Measurements from ENCODE around the gene GAPVD1. TPM values are rescaled to one million over a fixed set of nuclear protein-coding genes. Genes with fewer than 3 reads are reported as not detected.

GAPVD1 gene
- total RNA-seq, 4 donors from 2014 or later, result 50.9 to 79.0 (median 53.4) TPM

DNA sequence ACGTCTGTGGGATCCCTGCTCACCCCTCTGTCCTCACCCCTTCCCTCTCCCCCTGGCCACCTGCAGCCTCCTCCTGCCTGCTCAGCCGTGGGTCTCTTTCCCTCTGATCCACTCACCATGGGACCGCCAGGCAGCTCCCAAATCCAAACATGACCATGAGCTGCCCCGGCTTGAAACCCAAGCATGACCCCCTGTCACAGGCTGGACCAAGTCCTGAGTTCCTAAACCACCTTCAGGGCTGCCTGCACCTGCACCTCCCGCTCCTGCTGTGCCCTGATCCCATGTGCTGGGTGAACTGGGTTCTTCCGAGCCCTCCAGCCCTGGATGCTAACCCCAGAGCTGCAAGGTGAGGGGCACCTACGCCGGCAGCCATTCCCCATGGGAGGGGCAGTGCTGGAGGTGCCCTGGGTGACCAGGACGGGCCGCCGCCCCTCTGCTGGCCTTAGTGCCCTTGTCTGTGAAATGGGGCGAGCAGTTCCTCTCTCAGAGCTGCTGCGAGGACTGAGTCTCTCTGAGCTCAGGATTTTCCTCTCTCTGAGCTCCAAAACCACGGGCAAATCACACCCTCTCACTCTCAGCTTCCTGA, 149.6 kb downstream of the GAPVD1 start:
- DNase-seq (ENCODE audit: low spot score in 2 of 2), result no peak
- TF ChIP-seq, protein P1, sequence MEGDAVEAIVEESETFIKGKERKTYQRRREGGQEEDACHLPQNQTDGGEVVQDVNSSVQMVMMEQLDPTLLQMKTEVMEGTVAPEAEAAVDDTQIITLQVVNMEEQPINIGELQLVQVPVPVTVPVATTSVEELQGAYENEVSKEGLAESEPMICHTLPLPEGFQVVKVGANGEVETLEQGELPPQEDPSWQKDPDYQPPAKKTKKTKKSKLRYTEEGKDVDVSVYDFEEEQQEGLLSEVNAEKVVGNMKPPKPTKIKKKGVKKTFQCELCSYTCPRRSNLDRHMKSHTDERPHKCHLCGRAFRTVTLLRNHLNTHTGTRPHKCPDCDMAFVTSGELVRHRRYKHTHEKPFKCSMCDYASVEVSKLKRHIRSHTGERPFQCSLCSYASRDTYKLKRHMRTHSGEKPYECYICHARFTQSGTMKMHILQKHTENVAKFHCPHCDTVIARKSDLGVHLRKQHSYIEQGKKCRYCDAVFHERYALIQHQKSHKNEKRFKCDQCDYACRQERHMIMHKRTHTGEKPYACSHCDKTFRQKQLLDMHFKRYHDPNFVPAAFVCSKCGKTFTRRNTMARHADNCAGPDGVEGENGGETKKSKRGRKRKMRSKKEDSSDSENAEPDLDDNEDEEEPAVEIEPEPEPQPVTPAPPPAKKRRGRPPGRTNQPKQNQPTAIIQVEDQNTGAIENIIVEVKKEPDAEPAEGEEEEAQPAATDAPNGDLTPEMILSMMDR (IDR thresholded peaks at IDR 0.05), result no peak
- TF ChIP-seq POLR2A (IDR thresholded peaks at IDR 0.05), result no peak
- whole genome bisulfite sequencing, 2 donors, result 69 to 77% methylated on average over 13 to 14 of the region's 14 CpGs
- no peak overlapping the region for H3K4me3 ChIP-seq (ENCODE audit: low read depth, poor library complexity, severe bottlenecking)
- intact Hi-C loops (cut with DNase I; ENCODE audit: low total_unique reads), result no loop called here

DNA sequence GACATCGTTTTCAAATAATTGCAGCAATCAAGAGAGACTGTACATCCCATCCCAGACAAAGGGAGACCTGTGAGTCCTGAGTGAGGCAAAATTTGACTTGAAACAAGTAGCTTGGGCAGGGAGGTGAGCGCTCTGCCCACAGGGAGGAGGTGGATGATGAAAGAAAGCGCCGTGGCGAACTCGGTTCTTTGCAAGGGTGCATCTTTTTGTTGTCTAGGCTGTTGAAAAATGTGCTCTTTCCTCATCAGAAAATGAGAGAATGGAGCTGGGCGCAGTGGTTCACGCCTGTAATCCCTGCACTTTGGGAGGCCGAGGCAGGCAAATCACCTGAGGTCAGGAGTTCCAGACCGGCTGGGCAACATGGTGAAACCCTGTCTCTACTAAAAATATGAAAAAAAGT, 150.5 kb downstream of the GAPVD1 start:
- intact Hi-C loops (cut with DNase I; ENCODE audit: low total_unique reads), result no loop called here
- no peak for DNase-seq (ENCODE audit: low spot score in 2 of 2)
- TF ChIP-seq, protein P1 (IDR thresholded peaks at IDR 0.05), result no peak
- no peak for TF ChIP-seq POLR2A (IDR thresholded peaks at IDR 0.05)

DNA sequence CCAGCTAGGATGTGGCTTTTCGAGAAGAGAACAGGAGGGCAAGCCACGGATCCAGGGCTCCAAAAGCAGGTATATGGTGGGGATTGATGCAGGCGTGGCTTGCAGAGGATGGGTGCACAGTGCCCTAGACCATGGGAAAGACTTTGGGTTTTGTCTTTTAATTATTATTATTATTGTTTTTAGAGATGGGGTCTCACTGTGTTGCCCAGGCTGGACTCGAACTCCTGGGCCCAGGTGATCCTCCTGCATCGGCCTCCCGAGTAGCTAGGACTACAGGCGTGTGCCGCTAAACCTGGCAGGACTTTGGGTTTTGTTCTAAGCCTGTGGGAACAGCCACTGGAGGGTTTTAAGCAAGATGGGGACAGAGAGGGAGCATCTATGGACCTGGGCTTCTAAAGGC, 152.0 kb downstream of the GAPVD1 start:
- WGBS, 2 donors, result 95 to 96% methylated on average over 8 of the region's 8 CpGs
- DNase-seq (ENCODE audit: low spot score in 2 of 2), result no peak
- intact Hi-C loops (cut with DNase I; ENCODE audit: low total_unique reads), result no loop called here
- TF ChIP-seq POLR2A (IDR thresholded peaks at IDR 0.05), result no peak
- TF ChIP-seq, protein P1 (IDR thresholded peaks at IDR 0.05), result no peak
- H3K4me3 ChIP-seq (ENCODE audit: low read depth, poor library complexity, severe bottlenecking), result no peak overlapping the region

More for the DNA sequence above, 150.5 kb downstream of the GAPVD1 start:
- H3K4me3 ChIP-seq (ENCODE audit: low read depth, poor library complexity, severe bottlenecking), result no peak overlapping the region
- 74 to 77% methylated on average over 10 of the region's 10 CpGs for WGBS, 2 donors

DNA sequence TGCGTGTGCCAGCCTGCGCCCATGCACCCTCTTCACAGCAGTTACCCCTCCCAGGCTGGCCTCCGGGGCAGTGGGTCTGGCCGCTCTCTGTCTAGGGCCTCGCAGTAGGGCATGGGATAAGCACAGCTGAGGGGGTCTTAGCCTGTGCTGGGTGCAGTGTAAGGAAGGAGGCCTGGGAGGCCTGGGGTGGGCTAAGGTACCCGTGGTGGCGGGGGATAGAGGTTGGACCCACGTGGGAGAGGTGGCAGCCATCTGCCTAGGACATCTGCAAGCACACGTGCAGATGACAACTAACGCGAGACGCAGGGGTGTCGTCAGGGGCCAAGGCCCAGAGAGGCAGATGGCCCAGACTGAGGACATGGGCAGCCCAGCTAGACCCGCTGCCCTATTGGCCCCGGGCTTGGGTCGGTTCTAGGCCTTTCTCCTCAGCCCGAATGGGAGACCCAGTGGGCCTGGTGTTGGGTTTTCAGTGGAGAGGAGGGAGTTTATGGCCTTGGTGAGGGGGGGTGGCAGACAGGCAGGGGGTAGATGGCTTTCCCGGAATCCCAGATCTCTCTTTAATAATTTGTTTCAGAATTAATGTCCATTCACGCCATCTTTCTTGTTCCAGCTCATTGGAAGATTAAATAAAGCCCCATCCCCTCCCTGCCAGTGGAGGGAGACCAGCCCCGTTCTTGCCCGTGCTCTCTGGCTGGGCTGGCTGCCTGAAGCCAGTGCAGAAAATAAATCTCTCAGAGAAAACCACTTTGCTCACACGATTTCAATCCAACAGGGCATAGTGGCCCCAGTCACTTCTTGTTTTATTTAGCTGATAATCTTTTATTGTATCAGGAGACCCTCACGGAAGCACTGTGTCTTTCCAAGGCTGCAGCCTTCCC, 154.2 kb downstream of the GAPVD1 start:
- intact Hi-C loops (cut with DNase I; ENCODE audit: low total_unique reads), result no loop called here
- WGBS, 2 donors, result 86 to 90% methylated on average over 23 of the region's 23 CpGs
- DNase-seq (ENCODE audit: low spot score in 2 of 2), result no peak
- TF ChIP-seq POLR2A (IDR thresholded peaks at IDR 0.05), result no peak
- TF ChIP-seq, protein P1 (IDR thresholded peaks at IDR 0.05), result no peak
- no peak overlapping the region for H3K4me3 ChIP-seq (ENCODE audit: low read depth, poor library complexity, severe bottlenecking)

DNA sequence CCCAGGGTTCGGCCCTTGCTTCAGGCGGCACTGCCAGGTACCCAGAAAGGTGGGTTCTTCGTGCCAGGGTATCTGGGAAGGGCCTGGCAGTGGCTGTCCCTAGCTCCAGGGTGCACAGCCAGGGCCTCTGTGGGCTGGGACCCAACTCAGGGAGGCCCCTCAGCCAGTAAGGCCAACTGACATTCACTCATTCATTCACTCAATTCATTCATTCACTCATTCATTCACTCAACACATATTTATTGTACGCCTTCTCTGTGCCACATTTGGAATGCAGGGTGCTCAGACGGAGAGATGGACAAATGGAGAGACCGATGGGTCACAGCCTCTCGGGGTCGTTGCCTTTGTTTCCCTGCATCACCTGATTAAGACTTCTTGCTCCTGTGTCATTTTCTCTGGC, 154.9 kb downstream of the GAPVD1 start:
- no peak overlapping the region for H3K4me3 ChIP-seq (ENCODE audit: low read depth, poor library complexity, severe bottlenecking)
- intact Hi-C loops (cut with DNase I; ENCODE audit: low total_unique reads), result no loop called here
- TF ChIP-seq, protein P1 (IDR thresholded peaks at IDR 0.05), result no peak
- no peak for TF ChIP-seq POLR2A (IDR thresholded peaks at IDR 0.05)
- DNase-seq (ENCODE audit: low spot score in 2 of 2), result no peak
- whole genome bisulfite sequencing, 2 donors, result 94 to 98% methylated on average over 8 of the region's 8 CpGs

Other genes starting within 250 kb of the GAPVD1 start
- gene SCAI, start 118.3 kb upstream of the GAPVD1 start, total RNA-seq, result 1 to 10 TPM; 2.9 to 9.2 (median 5.8) TPM
- 10 to 100 TPM; 26.0 to 29.9 (median 29.5) TPM for gene PPP6C, start 72.0 kb upstream of the GAPVD1 start, total RNA-seq
- 10 to 100 TPM; 12.3 to 17.9 (median 14.1) TPM for gene RABEPK, start 61.3 kb upstream of the GAPVD1 start, total RNA-seq
- 10 to 100 TPM; 55.9 to 72.3 (median 65.7) TPM for gene HSPA5, start 20.5 kb upstream of the GAPVD1 start, total RNA-seq

Measured in lower leg skin (tissue), 4 donors.